Measurements from ENCODE around the gene PPARGC1A. TPM values are rescaled to one million over a fixed set of nuclear protein-coding genes. Genes with fewer than 3 reads are reported as not detected.

Gene PPARGC1A
- total RNA-seq, 3 donors from 2014 or later (not counting 1 experiment from before 2014, with no cell fraction given): not detected

DNA sequence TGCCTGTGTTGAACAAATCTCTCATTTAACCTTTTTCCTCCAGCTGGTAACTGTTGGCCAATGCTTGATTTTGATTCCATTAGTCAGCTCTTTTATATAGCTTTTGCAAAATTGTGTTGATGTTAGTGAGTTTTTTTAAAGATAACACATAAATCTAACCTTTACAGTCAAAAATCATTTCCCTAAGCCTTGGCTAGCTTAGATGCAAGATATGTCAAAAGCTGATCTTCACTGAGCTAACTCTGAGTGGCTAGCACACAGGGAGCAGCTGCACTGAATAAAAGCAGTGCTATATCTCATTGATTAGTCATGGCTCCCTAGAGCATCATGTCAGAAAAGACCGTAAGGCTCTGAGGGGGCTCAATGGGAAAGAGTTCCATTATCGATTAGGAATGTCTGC lies 78.7 kb downstream of the PPARGC1A start:
- H3K4me3 ChIP-seq (ENCODE audit: low read length): no peak overlapping the region
- peaks cover 9 to 16% of the 10 kb centered on the region in 2 donors for H3K9me3 Mint-ChIP-seq
- no peaks in the 10 kb centered on the region for H3K4me1 Mint-ChIP-seq
- intact Hi-C loops (cut with micrococcal nuclease): no loop called here
- no peaks in the 10 kb centered on the region for H3K27me3 ChIP-seq (ENCODE audit: control insufficient read depth, insufficient read depth, low read length)
- H3K36me3 Mint-ChIP-seq: peaks cover 6% of the 10 kb centered on the region
- no peak overlapping the region for H3K4me3 Mint-ChIP-seq
- H3K36me3 ChIP-seq (ENCODE audit: control insufficient read depth, insufficient read depth, low read length): no peaks in the 10 kb centered on the region
- peaks cover 16% of the 10 kb centered on the region for H3K9me3 ChIP-seq (ENCODE audit: control insufficient read depth, insufficient read depth, low read length)
- H3K27me3 Mint-ChIP-seq (ENCODE audit: low read depth in 2 of 2): no peaks in the 10 kb centered on the region
- ATAC-seq (no peak), DNase-seq (no peak)
- H3K4me1 ChIP-seq (ENCODE audit: control insufficient read depth, insufficient read depth, low read length): no peaks in the 10 kb centered on the region
- WGBS (ENCODE audit: insufficient coverage): 91% methylated on average over 2 of the region's 2 CpGs
- no peak overlapping the region for H3K27ac ChIP-seq (ENCODE audit: low read length)
- no peak overlapping the region for H3K27ac Mint-ChIP-seq
- TF ChIP-seq, protein P1, sequence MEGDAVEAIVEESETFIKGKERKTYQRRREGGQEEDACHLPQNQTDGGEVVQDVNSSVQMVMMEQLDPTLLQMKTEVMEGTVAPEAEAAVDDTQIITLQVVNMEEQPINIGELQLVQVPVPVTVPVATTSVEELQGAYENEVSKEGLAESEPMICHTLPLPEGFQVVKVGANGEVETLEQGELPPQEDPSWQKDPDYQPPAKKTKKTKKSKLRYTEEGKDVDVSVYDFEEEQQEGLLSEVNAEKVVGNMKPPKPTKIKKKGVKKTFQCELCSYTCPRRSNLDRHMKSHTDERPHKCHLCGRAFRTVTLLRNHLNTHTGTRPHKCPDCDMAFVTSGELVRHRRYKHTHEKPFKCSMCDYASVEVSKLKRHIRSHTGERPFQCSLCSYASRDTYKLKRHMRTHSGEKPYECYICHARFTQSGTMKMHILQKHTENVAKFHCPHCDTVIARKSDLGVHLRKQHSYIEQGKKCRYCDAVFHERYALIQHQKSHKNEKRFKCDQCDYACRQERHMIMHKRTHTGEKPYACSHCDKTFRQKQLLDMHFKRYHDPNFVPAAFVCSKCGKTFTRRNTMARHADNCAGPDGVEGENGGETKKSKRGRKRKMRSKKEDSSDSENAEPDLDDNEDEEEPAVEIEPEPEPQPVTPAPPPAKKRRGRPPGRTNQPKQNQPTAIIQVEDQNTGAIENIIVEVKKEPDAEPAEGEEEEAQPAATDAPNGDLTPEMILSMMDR (IDR thresholded peaks at IDR 0.05): no peak

- no peaks in the 10 kb centered on the region for H3K4me1 ChIP-seq (ENCODE audit: control insufficient read depth, insufficient read depth, low read length)
- intact Hi-C loops (cut with micrococcal nuclease): no loop called here
- H3K4me3 ChIP-seq (ENCODE audit: low read length): no peak overlapping the region
- DNase-seq (no peak), ATAC-seq (no peak)
- H3K36me3 ChIP-seq (ENCODE audit: control insufficient read depth, insufficient read depth, low read length): no peaks in the 10 kb centered on the region
- H3K9me3 ChIP-seq (ENCODE audit: control insufficient read depth, insufficient read depth, low read length): no peaks in the 10 kb centered on the region
- 88% methylated on average over 5 of the region's 5 CpGs for WGBS (ENCODE audit: insufficient coverage)
- no peak overlapping the region for H3K27ac ChIP-seq (ENCODE audit: low read length)
- Mint-ChIP-seq H3K27me3 (ENCODE audit: low read depth in 2 of 2) (no peaks in the 10 kb centered on the region), H3K36me3 (no peaks in the 10 kb centered on the region), H3K4me3 (no peak overlapping the region), H3K9me3 (peaks cover 12 to 16% of the 10 kb centered on the region in 2 donors), H3K4me1 (no peaks in the 10 kb centered on the region), H3K27ac (no peak overlapping the region)
- no peaks in the 10 kb centered on the region for H3K27me3 ChIP-seq (ENCODE audit: control insufficient read depth, insufficient read depth, low read length)
- TF ChIP-seq, protein P1 (IDR thresholded peaks at IDR 0.05): no peak
These were observed 84.4 kb downstream of the PPARGC1A start for GRCh38 chr4:23805450-23805851.

DNA sequence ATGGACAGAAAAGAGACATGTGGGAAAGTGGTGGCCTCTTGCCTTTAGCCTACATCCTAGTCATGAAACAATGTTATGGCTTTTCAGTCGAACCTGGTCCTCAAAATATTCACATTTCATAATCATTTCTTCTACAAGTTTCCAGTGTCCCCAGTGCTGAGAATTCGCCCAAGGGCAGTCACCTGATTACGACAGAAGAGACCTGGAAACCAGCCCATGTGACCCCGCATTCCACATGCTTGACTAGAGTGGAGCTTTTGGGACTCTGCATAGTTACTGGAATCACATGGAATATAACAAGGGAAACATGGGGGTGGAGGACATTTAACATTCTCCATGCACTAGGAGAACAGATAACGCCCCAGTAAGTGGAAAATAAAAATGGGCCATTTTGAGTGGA lies 100.1 kb downstream of the PPARGC1A start:
- H3K27me3 Mint-ChIP-seq (ENCODE audit: low read depth in 2 of 2): no peaks in the 10 kb centered on the region
- H3K9me3 Mint-ChIP-seq: peaks cover 5 to 15% of the 10 kb centered on the region in 2 donors
- WGBS (ENCODE audit: insufficient coverage): 79% methylated on average over 4 of the region's 5 CpGs
- H3K27ac Mint-ChIP-seq: no peak overlapping the region
- no peaks in the 10 kb centered on the region for H3K36me3 Mint-ChIP-seq
- Histone ChIP-seq H3K36me3 (ENCODE audit: control insufficient read depth, insufficient read depth, low read length) (no peaks in the 10 kb centered on the region), H3K9me3 (ENCODE audit: control insufficient read depth, insufficient read depth, low read length) (no peaks in the 10 kb centered on the region), H3K4me3 (ENCODE audit: low read length) (no peak overlapping the region), H3K27ac (ENCODE audit: low read length) (no peak overlapping the region), H3K27me3 (ENCODE audit: control insufficient read depth, insufficient read depth, low read length) (no peaks in the 10 kb centered on the region), H3K4me1 (ENCODE audit: control insufficient read depth, insufficient read depth, low read length) (no peaks in the 10 kb centered on the region)
- intact Hi-C loops (cut with micrococcal nuclease): no loop called here
- TF ChIP-seq, protein P1 (IDR thresholded peaks at IDR 0.05): no peak
- no peak for ATAC-seq
- H3K4me1 Mint-ChIP-seq: no peaks in the 10 kb centered on the region
- no peak for DNase-seq
- H3K4me3 Mint-ChIP-seq: no peak overlapping the region

DNA sequence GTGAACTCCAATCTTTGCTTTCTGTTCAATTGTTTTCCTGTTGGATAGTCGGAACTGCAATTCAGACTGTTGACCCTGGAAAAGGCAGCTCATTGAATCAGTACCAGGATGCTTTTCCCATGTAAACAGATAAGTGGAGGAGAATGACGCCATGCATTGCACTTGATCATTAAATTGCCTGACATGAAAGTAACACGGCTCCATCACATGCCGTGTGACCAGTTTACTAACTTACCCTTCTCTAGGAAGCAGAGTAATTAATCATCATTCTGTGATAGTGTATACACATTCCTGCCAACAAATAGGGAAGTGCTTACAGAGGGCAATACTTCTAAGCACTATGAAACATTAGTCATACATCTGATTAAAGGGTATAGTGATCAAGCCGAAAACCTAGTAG lies 101.4 kb downstream of the PPARGC1A start:
- TF ChIP-seq, protein P1 (IDR thresholded peaks at IDR 0.05): no peak
- H3K4me1 ChIP-seq (ENCODE audit: control insufficient read depth, insufficient read depth, low read length): no peaks in the 10 kb centered on the region
- Mint-ChIP-seq H3K9me3 (peaks cover 4 to 16% of the 10 kb centered on the region in 2 donors), H3K4me1 (no peaks in the 10 kb centered on the region), H3K4me3 (no peak overlapping the region), H3K27ac (no peak overlapping the region), H3K36me3 (no peaks in the 10 kb centered on the region), H3K27me3 (ENCODE audit: low read depth in 2 of 2) (no peaks in the 10 kb centered on the region)
- no peak for DNase-seq
- no peak overlapping the region for H3K4me3 ChIP-seq (ENCODE audit: low read length)
- no peaks in the 10 kb centered on the region for H3K27me3 ChIP-seq (ENCODE audit: control insufficient read depth, insufficient read depth, low read length)
- no peak for ATAC-seq
- H3K36me3 ChIP-seq (ENCODE audit: control insufficient read depth, insufficient read depth, low read length): no peaks in the 10 kb centered on the region
- no peaks in the 10 kb centered on the region for H3K9me3 ChIP-seq (ENCODE audit: control insufficient read depth, insufficient read depth, low read length)
- no peak overlapping the region for H3K27ac ChIP-seq (ENCODE audit: low read length)
- 20% methylated on average over 4 of the region's 5 CpGs for WGBS (ENCODE audit: insufficient coverage)
- intact Hi-C loops (cut with micrococcal nuclease): no loop called here
